HG03442 (cell line): ENCODE measurements around the gene AURKAIP1.
A peak's percentile ranks its signal among the peaks of the same experiment; 100 is the strongest.

ENCODE experiments used
- ATAC-seq: cut with Tn5 transposase; IDR thresholded peaks from one replicate; pipeline ENCODE4 v1.9.1; 2021; ENCODE audit warnings: mild to moderate bottlenecking, moderate library complexity; ENCODE audit not compliant: unreplicated experiment

The AURKAIP1 gene

GRCh38 chr1:1361982-1362423 is 13.0 kb downstream of the AURKAIP1 start:
- no peak for ATAC-seq

- ATAC-seq = no peak
Measured at GRCh38 chr1:1361233-1361981, 13.6 kb downstream of the AURKAIP1 start.

- ATAC-seq = no peak
Measured at GRCh38 chr1:1360506-1361169, 14.4 kb downstream of the AURKAIP1 start.

GRCh38 chr1:1359664-1360468 is 15.1 kb downstream of the AURKAIP1 start:
- ATAC-seq = no peak

DNA sequence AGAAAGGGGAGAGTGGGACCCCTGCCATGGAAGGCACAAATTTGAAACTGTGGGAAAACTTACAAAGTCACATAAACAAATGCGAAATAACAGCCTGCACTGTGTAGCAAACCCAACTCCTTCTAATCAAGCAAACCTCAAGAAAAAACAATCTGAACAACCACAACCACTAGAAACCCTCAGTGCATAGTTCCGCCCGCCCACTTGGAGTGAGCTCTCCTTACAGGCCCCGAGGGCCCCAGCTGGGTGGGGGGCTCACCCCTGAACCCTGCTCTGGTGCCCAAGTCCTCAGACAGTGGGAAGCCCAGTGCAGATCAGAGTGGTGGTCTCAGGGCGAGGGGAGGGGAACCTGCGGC is 15.7 kb downstream of the AURKAIP1 start:
- no peak for ATAC-seq

GRCh38 chr1:1358433-1359271 is 16.4 kb downstream of the AURKAIP1 start, which contains the start of gene MXRA8:
Gene MXRA8 (minus strand): TSS chr1:1358555. CDS start chr1:1358504, 51 bp downstream.
- no peak for ATAC-seq

DNA sequence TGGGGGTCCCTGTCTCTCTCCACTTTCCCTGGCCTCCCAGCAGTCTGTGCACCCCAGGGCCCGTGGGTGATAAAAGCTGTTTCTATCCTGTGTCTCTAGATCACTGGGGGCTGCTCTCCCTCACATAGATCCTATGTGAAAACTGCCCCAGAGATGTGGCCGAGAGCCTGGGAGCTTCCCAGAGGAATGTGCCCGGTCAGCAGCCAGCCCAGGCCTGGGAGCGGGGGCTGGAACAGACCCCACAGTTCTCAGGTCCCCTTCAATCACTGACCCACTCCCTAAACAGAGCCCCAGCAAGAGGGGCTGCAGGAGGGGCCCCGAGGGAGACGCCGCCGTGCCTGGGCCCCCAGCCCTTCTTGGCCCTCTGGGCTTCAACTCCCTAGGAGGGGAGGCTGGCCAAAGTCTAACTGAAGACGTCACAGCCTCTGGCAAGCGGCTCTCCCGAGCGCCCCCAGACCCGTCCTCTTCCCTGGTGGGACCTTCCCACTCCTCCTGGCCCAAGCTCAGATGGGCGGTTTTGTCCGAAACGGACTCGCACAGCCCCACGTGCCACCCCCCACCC is 17.1 kb downstream of the AURKAIP1 start:
- ATAC-seq = no peak

DNA sequence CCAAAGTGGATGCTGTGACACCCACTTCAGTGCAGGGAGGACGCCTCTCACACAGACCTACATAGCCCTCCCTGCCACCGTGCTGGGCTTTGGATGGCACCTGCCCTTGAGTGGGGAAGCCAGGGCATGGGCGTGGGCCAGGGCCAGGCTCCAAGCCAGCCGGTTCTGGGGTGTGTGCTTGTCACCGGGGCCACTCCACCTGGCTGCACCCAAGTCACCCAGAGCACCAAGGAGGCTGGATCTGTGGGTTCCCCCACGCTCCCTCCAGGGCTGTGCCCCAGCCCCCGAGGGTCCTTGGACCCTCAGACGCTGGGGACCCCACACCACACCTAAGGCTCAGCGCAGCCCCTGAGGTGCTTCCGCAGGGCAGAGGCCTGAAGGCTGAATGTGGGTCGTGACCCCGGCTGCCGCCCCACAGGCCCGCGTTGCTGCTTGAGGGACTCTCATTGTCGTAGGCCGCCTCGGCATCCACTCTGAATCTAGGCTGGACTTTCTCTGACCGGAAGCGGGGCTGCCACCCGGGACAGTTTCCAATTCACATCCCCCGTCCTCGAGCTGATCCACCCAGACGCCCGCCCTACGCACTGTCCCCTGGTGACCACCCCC is 18.1 kb downstream of the AURKAIP1 start:
- no peak for ATAC-seq

DNA sequence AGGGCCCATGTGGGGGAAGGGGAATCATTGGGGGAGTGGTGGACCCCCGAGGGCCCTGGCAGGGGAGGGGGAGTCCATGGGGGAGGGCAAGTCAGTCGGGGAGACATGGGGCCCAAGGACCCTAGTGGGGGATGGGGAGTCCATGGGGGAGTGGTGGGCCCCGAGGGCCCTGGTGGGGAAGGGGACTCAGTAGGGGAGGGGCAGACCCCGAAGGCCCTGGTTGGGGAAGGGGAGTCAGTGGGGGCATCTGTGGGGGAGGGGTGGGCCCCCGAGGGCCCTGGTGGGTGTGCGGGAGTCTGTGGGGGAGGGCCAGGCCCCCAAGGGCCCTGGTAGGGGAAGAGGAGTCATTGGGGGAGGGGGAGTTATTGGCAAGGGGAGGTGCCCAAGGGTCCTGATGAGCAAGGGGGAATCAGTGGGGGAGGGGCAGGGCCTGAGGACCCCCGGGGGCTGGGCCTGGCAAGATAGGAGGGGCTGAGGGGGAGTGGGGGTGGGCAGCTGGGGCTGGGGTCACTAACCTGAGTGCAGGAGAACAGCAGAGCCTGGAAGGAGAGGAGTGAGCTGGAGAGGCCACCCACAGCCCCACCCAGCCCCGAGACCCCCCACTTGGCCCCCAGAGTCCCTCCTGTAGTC is 18.7 kb downstream of the AURKAIP1 start:
- ATAC-seq = no peak

DNA sequence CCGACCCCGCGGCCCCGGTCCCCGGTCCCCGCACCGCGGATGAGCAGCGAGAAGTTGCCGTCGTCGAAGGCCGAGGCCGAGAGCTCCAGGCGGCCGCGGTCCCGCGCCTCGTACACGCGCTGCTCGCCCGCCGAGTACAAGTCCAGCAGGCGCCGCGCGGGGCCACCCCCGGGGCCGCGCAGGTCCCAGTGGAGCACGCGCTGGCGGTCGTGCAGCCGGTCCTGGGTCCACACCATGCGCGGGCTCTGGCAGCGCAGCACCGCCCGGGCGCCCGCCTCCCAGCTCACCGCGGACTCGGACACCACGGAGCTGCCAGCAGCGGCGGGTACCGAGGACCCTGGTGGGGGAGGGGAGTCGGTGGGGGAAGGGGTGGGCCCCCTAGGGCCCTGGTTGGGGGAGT is 19.6 kb downstream of the AURKAIP1 start:
- ATAC-seq = no peak

DNA sequence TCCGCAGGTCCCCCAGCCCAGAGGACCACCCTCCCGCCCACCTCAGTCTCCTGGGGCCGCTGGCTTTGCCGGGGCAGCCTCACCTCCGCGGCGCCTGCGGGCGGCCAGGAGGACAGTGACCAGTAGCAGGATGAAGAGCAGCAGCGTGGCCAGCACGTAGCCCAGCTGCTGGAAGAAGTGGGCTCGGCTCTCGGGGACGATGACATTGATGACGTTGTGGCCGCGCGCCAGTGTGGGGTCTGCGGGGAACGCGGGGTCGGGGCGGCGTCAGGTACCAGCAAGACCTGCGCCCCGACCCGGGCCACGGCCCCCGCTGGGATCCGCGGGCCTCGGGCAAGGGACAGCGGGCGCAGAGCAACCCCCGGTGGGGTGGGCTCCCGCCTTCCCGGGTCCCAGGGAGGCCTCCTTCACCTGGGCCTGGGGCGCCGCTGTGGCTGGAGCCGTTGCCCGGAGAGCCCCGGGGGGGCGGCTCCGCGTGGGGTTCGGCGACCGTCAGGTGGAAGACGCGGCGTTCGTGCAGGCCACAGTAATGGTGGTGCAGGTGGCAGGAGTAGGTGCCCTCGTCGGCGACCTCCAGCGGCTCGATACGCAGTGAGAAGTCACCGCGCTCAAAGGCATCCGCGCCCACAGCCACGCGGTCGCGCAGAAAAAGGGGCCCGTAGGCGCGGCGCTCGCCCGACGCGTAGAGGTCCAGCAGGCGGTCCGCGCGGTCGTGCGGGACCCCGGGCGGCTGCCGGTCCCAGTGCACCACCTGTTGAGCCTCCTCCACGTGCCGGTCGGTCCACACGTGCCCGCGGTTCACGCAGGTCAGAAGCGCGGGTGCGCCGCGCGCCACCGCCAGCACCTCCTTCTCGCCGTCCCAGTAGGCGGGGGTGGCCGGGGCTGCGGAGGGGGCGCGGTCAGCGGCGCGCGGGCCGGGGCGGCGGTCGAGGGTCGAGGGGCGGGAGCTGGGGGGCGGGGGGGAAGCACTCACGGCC is 20.4 kb downstream of the AURKAIP1 start:
- ATAC-seq = no peak

DNA sequence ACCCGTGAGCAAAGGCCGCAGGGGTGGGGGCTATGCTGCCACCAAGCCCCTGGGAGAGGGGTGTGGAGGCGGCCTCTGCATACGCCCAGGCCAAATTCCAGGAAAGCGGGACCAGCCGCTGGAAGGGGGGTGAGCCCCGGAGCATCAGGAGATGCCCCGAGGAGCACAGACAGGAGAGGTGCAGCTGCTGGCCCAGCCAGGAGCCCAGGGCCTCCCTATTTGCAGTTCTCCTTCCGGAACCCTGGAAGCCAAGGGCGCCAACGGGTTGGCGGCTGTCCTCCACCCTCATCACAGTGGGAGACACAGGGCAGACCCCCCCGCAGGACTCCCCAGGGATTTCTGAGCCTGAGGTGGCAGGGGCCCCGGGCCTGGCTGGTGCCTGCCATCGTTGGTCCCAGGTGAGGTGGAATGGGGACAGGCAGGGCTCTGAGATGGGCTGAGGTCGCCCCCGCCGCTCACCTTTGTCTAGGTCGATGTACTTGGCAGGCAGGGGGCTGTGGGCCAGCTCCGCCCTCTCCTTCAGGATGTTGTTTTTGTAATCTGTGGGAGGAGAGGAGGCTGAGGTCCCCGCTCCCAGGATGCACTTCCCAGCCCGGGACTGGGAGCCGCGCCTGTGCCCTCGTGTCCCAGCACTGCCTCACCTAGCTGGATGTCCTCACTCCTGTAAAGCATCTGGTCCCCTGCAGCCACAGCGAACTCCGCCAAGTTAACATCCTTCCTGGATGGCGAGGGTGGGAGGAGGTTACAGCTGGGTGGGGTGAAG is 21.4 kb downstream of the AURKAIP1 start:
- no peak for ATAC-seq

DNA sequence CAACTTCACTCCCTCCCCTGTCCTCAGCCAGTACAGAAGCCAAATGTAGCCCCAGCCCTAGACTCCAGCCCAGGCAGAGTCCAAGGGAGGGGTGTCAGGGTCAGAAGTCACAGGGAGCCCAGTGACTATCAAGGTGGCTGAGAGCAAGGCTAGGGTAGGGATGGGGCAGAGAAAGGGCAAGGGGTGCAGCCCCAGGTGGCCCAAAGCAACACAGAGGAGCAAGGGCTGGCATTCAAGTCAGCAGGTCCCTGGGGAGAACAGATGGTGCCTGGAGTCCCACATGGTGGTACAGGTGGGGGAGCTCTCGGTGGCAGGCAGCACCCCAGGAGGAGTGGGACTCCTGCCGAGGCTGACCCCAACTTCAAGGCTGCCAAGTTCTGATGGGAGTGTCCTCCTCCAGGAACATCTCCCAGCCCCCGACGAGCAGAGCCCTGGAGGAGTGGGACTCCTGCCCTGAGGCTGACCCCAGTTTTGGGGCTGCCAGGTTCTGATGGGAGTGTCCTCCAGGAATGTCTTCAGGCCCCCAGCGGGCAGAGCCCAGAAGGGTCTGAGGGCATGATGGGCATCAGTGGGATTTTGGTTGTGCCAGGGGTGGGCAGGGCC is 22.1 kb downstream of the AURKAIP1 start:
- no peak for ATAC-seq

- no peak for ATAC-seq
Measured at GRCh38 chr1:1351511-1352427, 23.2 kb downstream of the AURKAIP1 start.

DNA sequence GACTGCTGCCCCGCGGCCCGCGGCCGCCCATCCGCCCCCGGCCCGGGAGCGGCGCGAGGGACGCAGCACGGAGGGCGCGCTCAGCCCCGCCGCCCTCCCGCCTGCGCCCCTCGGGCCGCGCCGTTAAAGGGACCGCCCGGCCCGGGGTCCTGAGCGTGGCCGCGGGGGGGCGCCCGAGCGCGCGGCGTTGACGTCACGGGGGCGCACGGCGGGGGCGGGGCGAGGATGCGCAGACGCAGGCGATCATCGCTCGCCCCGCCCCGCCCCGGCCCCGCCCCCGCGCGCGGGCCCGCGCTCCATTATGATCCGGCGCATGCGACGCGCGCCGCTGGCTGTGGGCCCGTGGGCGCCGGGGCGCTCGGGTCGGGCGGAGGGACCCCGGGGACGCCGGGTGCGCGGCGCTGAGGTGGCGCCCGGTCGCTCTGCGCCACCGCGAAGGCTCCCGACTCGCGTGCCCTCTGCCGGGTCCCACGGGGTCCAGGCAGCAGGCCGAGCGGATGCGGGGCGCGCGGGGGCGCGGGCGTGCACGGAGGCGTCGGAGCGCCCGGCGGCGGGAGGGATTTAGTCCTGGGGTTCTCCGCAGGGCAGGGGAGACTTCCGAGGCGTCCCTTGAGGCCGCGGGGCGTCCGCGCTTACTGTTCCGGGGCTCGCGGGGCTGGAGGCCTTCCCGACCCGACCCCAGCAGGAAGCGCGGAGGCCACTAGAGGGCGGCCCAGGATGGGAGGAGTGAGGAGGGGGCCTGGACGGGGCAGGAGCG is 25.6 kb downstream of the AURKAIP1 start, which contains the start of gene DVL1:
DVL1 (minus strand) TSS at position 163 of the 757 bp plus-strand sequence. CDS start 353 bp downstream, outside the sequence.
- ATAC-seq = peak; percentile 57
